CD14-positive monocyte (primary cell): ENCODE results near the gene PEX16. TPM values are rescaled to one million over a fixed set of nuclear protein-coding genes. Genes with fewer than 3 reads are reported as not detected.

ENCODE experiments used
- DNase-seq, 3 donors: peaks; one replicate each; pipeline ENCODE4 v3.0.0-alpha.2; 2011 to 2022
- H2AFZ ChIP-seq: 2 replicates; pipeline ENCODE4 v1.6.0; 2012; ENCODE audit warnings: mild to moderate bottlenecking, low read depth, low read length, inconsistent platforms; ENCODE audit not compliant: insufficient read depth, poor library complexity, severe bottlenecking
- H3K27ac ChIP-seq, 2 donors: 1 replicate in 1 of 2; 2 replicates in 1 of 2; pipeline ENCODE4 v1.5.1; 2012 to 2013; ENCODE audit warnings: low read length in 2 of 2, control low read depth in 1 of 2, inconsistent platforms in 1 of 2, low read depth in 1 of 2, mild to moderate bottlenecking in 1 of 2
- H3K27me3 ChIP-seq, 2 donors: one replicate each; pipeline versions ENCODE4 v1.6.0 to v1.6.1; 2011 to 2013; ENCODE audit warnings: low read length in 2 of 2; ENCODE audit not compliant: control insufficient read depth in 2 of 2, insufficient read depth in 2 of 2
- H3K36me3 ChIP-seq, 2 donors: replicated peaks in 1 of 2; 1 replicate in 1 of 2; 2 replicates in 1 of 2; pipeline versions ENCODE4 v1.5.1 to v1.6.1; 2012 to 2013; ENCODE audit warnings: low read length in 2 of 2, control low read depth in 1 of 2, inconsistent platforms in 1 of 2, mild to moderate bottlenecking in 1 of 2; ENCODE audit not compliant: insufficient read depth in 2 of 2, control insufficient read depth in 1 of 2
- H3K4me1 ChIP-seq, 2 donors: 1 replicate in 1 of 2; 2 replicates in 1 of 2; pipeline versions ENCODE4 v1.5.1 to v1.6.1; 2012 to 2013; ENCODE audit warnings: low read length in 2 of 2, control low read depth in 1 of 2, inconsistent platforms in 1 of 2, mild to moderate bottlenecking in 1 of 2, moderate library complexity in 1 of 2; ENCODE audit not compliant: insufficient read depth in 2 of 2, control insufficient read depth in 1 of 2
- H3K4me2 ChIP-seq: replicated peaks from 2 replicates; pipeline ENCODE3; 2012; ENCODE audit warnings: low read length, moderate library complexity, mild to moderate bottlenecking; ENCODE audit not compliant: poor library complexity, severe bottlenecking; ENCODE audit errors: extremely low read depth
- H3K4me3 ChIP-seq, 3 experiments: fragments of 200-600 bp in 1 of 3; sonication (generic) in 1 of 3; replicated peaks in 1 of 3; 1 replicate in 2 of 3; 2 replicates in 1 of 3; pipeline ENCODE4 v1.5.1; 2011 to 2013; ENCODE audit warnings: low read length in 3 of 3, mild to moderate bottlenecking in 3 of 3, control low read depth in 2 of 3, low read depth in 2 of 3, inconsistent platforms in 1 of 3, moderate library complexity in 1 of 3
- H3K79me2 ChIP-seq: 2 replicates; pipeline ENCODE4 v1.6.0; 2012; ENCODE audit warnings: mild to moderate bottlenecking, control low read depth, inconsistent platforms, low read length, moderate library complexity; ENCODE audit not compliant: insufficient read depth
- H3K9ac ChIP-seq: 2 replicates; pipeline ENCODE4 v1.6.0; 2017; ENCODE audit warnings: low read length, mild to moderate bottlenecking; ENCODE audit not compliant: insufficient read depth, poor library complexity, severe bottlenecking
- H3K9me3 ChIP-seq, 2 donors: replicated peaks in 1 of 2; 1 replicate in 1 of 2; 2 replicates in 1 of 2; pipeline versions ENCODE4 v1.5.1 to v1.6.1; 2012 to 2013; ENCODE audit warnings: low read length in 2 of 2, control low read depth in 1 of 2; ENCODE audit not compliant: control insufficient read depth in 1 of 2, insufficient read depth in 1 of 2
- H4K20me1 ChIP-seq: 2 replicates; pipeline ENCODE4 v1.6.0; 2012; ENCODE audit warnings: mild to moderate bottlenecking, low read length, control low read depth, moderate library complexity; ENCODE audit not compliant: insufficient read depth
- H3K27ac Mint-ChIP-seq, 7 donors: one replicate each; pipeline ENCODE4 v1.8.0; 2020; ENCODE audit warnings: mild to moderate bottlenecking in 7 of 7, mixed read lengths in 7 of 7, moderate library complexity in 6 of 7, inconsistent platforms in 2 of 7
- H3K27me3 Mint-ChIP-seq, 3 donors: one replicate each; pipeline ENCODE4 v1.8.0; 2021 to 2022; ENCODE audit warnings: low read depth in 3 of 3, mild to moderate bottlenecking in 3 of 3, mixed read lengths in 3 of 3, moderate library complexity in 3 of 3, inconsistent platforms in 1 of 3
- H3K36me3 Mint-ChIP-seq, 2 donors: one replicate each; pipeline ENCODE4 v1.8.0; 2020; ENCODE audit warnings: mixed read lengths in 2 of 2, inconsistent platforms in 1 of 2, mild to moderate bottlenecking in 1 of 2
- H3K4me1 Mint-ChIP-seq: one replicate; pipeline ENCODE4 v1.8.0; 2020; ENCODE audit warnings: mild to moderate bottlenecking, mixed read lengths
- H3K4me3 Mint-ChIP-seq, 2 donors: one replicate each; pipeline ENCODE4 v1.8.0; 2020; ENCODE audit warnings: mild to moderate bottlenecking in 2 of 2, mixed read lengths in 2 of 2, moderate library complexity in 1 of 2
- H3K9me3 Mint-ChIP-seq, 7 donors: one replicate each; pipeline ENCODE4 v1.8.0; 2020 to 2022; ENCODE audit warnings: mixed read lengths in 7 of 7, mild to moderate bottlenecking in 6 of 7, moderate library complexity in 6 of 7, inconsistent platforms in 2 of 7
- WGBS: methylation state at CpG from one replicate; pipeline ENCODE4 v1.1.5; 2013; ENCODE audit warnings: missing lambda C conversion rate; ENCODE audit not compliant: insufficient coverage; 5-methylcytosine and 5-hydroxymethylcytosine counted together
- intact Hi-C, 2 donors: fragments of 100-400 bp; cut with micrococcal nuclease; formaldehyde crosslinking; loops; one replicate each; pipeline versions ENCODE4 v1.15.0 to v1.15.1; 2023
- polyA plus RNA-seq, 3 donors: library from polyadenylated mRNA; depleted of rRNA in 1 of 3; unstranded in 2 of 3; stranded (reverse) in 1 of 3; fragments of 300-500 nt in 2 of 3; fragments of >200 nt in 1 of 3; fragmentation: Illumina TruSeq in 2 of 3; gene quantifications; 1 replicate in 2 of 3; 2 replicates in 1 of 3; pipeline ENCODE4 v1.2.3, GENCODE V29; 2012 to 2021
- TF ChIP-seq, protein P1 (sequence below): fragments of 200-600 bp; IDR thresholded peaks from one replicate; pipeline ENCODE4 v1.8.0; 2022; ENCODE audit warnings: antibody characterized with exemption, mild to moderate bottlenecking

PEX16 gene
- polyA plus RNA-seq, 3 donors, result 33.8 to 46.1 (median 35.1) TPM

DNA sequence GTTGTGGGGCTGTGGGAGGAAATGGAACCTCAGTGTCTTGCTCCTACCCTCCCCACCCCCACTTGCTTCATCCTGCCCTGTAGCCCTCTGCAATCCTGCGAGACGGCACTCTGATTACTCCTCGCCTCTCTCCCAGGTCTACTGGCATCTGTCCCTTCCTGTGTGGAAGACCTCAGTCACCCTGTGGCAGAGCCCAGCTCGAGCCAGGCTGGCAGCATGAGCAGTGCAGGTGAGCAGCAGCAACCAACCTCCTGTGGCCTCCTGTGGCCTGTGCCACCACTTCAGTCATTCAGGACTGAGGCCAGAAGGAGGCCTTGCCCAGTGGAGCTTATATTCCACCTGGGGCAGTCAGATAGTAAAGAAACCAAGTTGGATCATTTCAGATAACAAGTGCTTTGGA lies 47.0 kb downstream of the PEX16 start:
- no peaks in the 10 kb centered on the region for H3K4me1 ChIP-seq
- no peaks in the 10 kb centered on the region for H3K4me1 Mint-ChIP-seq
- H3K4me2 ChIP-seq, result no peak overlapping the region
- no peaks in the 10 kb centered on the region for H3K27me3 Mint-ChIP-seq
- no peak overlapping the region for H2AFZ ChIP-seq
- TF ChIP-seq, protein P1, sequence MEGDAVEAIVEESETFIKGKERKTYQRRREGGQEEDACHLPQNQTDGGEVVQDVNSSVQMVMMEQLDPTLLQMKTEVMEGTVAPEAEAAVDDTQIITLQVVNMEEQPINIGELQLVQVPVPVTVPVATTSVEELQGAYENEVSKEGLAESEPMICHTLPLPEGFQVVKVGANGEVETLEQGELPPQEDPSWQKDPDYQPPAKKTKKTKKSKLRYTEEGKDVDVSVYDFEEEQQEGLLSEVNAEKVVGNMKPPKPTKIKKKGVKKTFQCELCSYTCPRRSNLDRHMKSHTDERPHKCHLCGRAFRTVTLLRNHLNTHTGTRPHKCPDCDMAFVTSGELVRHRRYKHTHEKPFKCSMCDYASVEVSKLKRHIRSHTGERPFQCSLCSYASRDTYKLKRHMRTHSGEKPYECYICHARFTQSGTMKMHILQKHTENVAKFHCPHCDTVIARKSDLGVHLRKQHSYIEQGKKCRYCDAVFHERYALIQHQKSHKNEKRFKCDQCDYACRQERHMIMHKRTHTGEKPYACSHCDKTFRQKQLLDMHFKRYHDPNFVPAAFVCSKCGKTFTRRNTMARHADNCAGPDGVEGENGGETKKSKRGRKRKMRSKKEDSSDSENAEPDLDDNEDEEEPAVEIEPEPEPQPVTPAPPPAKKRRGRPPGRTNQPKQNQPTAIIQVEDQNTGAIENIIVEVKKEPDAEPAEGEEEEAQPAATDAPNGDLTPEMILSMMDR, result no peak
- peaks cover 0 to 2% (median 0%) of the 10 kb centered on the region in 7 donors for H3K9me3 Mint-ChIP-seq
- intact Hi-C loops, result no loop called here
- H3K4me3 Mint-ChIP-seq, result no peak overlapping the region
- H3K36me3 Mint-ChIP-seq, result peaks cover 87 to 93% of the 10 kb centered on the region in 2 donors
- no peak overlapping the region for H3K4me3 ChIP-seq
- H3K27ac Mint-ChIP-seq, result peak overlapping the region in 1 of 7 donors; percentile 15
- H4K20me1 ChIP-seq, result no peaks in the 10 kb centered on the region
- H3K79me2 ChIP-seq, result no peaks in the 10 kb centered on the region
- H3K27ac ChIP-seq, result no peak overlapping the region
- no peak for DNase-seq
- H3K27me3 ChIP-seq, result no peaks in the 10 kb centered on the region
- no peaks in the 10 kb centered on the region for H3K9me3 ChIP-seq
- WGBS, result 100% methylated on average over 4 of the region's 4 CpGs
- no peak overlapping the region for H3K9ac ChIP-seq
- peaks cover 82 to 98% of the 10 kb centered on the region in 2 donors for H3K36me3 ChIP-seq

DNA sequence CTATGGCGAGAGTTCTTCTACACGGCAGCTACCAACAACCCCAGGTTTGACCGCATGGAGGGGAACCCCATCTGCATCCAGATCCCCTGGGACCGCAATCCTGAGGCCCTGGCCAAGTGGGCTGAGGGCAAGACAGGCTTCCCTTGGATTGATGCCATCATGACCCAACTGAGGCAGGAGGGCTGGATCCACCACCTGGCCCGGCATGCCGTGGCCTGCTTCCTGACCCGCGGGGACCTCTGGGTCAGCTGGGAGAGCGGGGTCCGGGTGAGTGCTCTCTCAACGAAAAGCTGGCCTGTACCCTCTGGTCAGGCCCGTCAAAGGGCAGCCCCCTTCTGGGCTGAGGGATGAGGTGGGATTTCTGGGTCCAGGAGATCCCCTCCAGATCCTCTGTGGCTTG lies 48.1 kb downstream of the PEX16 start:
- intact Hi-C loops, result no loop called here

More for the DNA sequence above, 48.1 kb downstream of the PEX16 start:
- no peaks in the 10 kb centered on the region for H3K4me1 Mint-ChIP-seq
- Histone ChIP-seq H4K20me1 (no peaks in the 10 kb centered on the region), H3K36me3 (peaks cover 81 to 98% of the 10 kb centered on the region in 2 donors), H3K4me1 (no peaks in the 10 kb centered on the region), H3K9ac (no peak overlapping the region), H2AFZ (no peak overlapping the region), H3K27ac (no peak overlapping the region), H3K4me3 (no peak overlapping the region), H3K27me3 (no peaks in the 10 kb centered on the region), H3K79me2 (no peaks in the 10 kb centered on the region), H3K9me3 (no peaks in the 10 kb centered on the region), H3K4me2 (no peak overlapping the region)
- H3K27ac Mint-ChIP-seq, result peak overlapping the region in 2 of 7 donors; percentile 4 to 21
- H3K36me3 Mint-ChIP-seq, result peaks cover 86 to 95% of the 10 kb centered on the region in 2 donors
- H3K4me3 Mint-ChIP-seq, result no peak overlapping the region
- peaks cover 0 to 2% (median 0%) of the 10 kb centered on the region in 7 donors for H3K9me3 Mint-ChIP-seq
- no peaks in the 10 kb centered on the region for H3K27me3 Mint-ChIP-seq
- no peak for DNase-seq
- 100% methylated on average over 11 of the region's 12 CpGs for WGBS
- TF ChIP-seq, protein P1, result no peak
